ENCODE measurements around the gene HPD. TPM values are rescaled to one million over a fixed set of nuclear protein-coding genes. Genes with fewer than 3 reads are reported as not detected.

HPD gene
- polyA plus RNA-seq, 1 of the 3 experiments (the other 2 are of a cell fraction): 1.9 TPM

DNA sequence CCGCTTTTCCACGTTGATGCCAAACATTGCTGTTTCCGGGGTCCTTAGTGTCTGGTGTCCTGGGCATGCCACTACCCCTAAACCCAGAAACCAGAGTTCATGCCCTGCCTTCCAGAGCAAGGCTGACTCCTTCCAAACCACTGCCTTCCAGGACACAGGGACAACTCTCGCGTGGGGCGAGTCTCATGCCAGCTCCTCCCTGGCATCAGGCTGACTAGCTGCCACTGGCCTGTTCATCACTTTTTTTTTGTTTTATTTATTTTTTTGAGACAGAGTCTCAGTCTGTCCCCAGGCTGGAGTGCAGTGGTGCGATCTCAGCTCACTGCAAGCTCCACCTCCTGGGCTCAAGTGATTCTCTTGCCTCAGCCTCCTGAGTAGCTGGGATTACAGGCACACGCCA is 50.0 kb downstream of the HPD start:
- peaks cover 18% of the 10 kb centered on the region for H3F3A ChIP-seq (replicated peaks; ENCODE audit: insufficient read depth)
- H3K9me3 ChIP-seq: no peaks in the 10 kb centered on the region
- H3K36me3 ChIP-seq (replicated peaks in 1 of 2; ENCODE audit: control insufficient read depth in 1 of 2, insufficient read depth in 2 of 2, low read length in 1 of 2): peaks cover 29 to 40% of the 10 kb centered on the region in 2 experiments
- DNase-seq: no peak
- H3K79me2 ChIP-seq (ENCODE audit: insufficient read depth): peaks cover 92% of the 10 kb centered on the region
- POLR2A ChIA-PET: interaction anchor here (3.7 to 4.0 kb wide), 2 partner anchors 12 to 14 kb away, joined by 22 to 79 read pairs; partner anchors contain the start of gene RHOF
- H4K20me1 ChIP-seq (ENCODE audit: insufficient read depth): peaks cover 43% of the 10 kb centered on the region
- H2AFZ ChIP-seq (ENCODE audit: low read depth): no peak overlapping the region
- 97% methylated on average over 8 of the region's 8 CpGs for WGBS (ENCODE audit: low lambda C conversion rate)
- H3K27ac ChIP-seq (ENCODE audit: low read depth in 2 of 2, low read length in 1 of 2): no peak overlapping the region
- H3K4me3 ChIP-seq (ENCODE audit: low read depth in 2 of 2, low read length in 1 of 2): no peak overlapping the region
- H3K4me2 ChIP-seq: no peak overlapping the region
- TF ChIP-seq FOXJ3 (CRISPR knock-in tag; IDR thresholded peaks at IDR 0.05) (no peak), NFIC (IDR thresholded peaks at IDR 0.05; ENCODE audit: borderline replicate concordance) (no peak), JUND (IDR thresholded peaks at IDR 0.05) (no peak), MXI1 (IDR thresholded peaks at IDR 0.05; ENCODE audit: low read depth, low read length) (no peak), EP300 (IDR thresholded peaks at IDR 0.05; ENCODE audit: borderline replicate concordance in 1 of 2, low read depth in 1 of 2, low read length in 1 of 2) (no peak), YY1 (IDR thresholded peaks at IDR 0.05; ENCODE audit: low read depth) (no peak), EZH2phosphoT487 (IDR thresholded peaks at IDR 0.05; ENCODE audit: borderline replicate concordance, low read depth) (no peak), RCOR1 (IDR thresholded peaks at IDR 0.05; ENCODE audit: low read length) (no peak), FOXM1 (IDR thresholded peaks at IDR 0.05; ENCODE audit: low read depth) (no peak), RAD21 (IDR thresholded peaks at IDR 0.05; ENCODE audit: low read length) (no peak)
- TF ChIP-seq, protein P1, sequence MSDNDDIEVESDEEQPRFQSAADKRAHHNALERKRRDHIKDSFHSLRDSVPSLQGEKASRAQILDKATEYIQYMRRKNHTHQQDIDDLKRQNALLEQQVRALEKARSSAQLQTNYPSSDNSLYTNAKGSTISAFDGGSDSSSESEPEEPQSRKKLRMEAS (IDR thresholded peaks at IDR 0.05; ENCODE audit: low read depth): no peak
- TF ChIP-seq, protein P2, sequence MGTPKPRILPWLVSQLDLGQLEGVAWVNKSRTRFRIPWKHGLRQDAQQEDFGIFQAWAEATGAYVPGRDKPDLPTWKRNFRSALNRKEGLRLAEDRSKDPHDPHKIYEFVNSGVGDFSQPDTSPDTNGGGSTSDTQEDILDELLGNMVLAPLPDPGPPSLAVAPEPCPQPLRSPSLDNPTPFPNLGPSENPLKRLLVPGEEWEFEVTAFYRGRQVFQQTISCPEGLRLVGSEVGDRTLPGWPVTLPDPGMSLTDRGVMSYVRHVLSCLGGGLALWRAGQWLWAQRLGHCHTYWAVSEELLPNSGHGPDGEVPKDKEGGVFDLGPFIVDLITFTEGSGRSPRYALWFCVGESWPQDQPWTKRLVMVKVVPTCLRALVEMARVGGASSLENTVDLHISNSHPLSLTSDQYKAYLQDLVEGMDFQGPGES (IDR thresholded peaks at IDR 0.05; ENCODE audit: low read depth, low read length): no peak
- TF ChIP-seq, protein P3, sequence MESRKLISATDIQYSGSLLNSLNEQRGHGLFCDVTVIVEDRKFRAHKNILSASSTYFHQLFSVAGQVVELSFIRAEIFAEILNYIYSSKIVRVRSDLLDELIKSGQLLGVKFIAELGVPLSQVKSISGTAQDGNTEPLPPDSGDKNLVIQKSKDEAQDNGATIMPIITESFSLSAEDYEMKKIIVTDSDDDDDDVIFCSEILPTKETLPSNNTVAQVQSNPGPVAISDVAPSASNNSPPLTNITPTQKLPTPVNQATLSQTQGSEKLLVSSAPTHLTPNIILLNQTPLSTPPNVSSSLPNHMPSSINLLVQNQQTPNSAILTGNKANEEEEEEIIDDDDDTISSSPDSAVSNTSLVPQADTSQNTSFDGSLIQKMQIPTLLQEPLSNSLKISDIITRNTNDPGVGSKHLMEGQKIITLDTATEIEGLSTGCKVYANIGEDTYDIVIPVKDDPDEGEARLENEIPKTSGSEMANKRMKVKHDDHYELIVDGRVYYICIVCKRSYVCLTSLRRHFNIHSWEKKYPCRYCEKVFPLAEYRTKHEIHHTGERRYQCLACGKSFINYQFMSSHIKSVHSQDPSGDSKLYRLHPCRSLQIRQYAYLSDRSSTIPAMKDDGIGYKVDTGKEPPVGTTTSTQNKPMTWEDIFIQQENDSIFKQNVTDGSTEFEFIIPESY (IDR thresholded peaks at IDR 0.05; ENCODE audit: borderline replicate concordance, low read depth): no peak
- CTCF ChIA-PET: interaction anchor here (0.9 to 18.3 kb wide), 3 partner anchors 14 to 111 kb away, joined by 3 to 675 read pairs (median 5); partner anchors contain the start of gene RHOF
- H3K27me3 ChIP-seq (ENCODE audit: insufficient read depth): no peaks in the 10 kb centered on the region
- no peak overlapping the region for H3K9ac ChIP-seq
- no peaks in the 10 kb centered on the region for H3K9me2 ChIP-seq
- peaks cover 25 to 33% of the 10 kb centered on the region in 2 experiments; a peak in 2 of 4 replicates for H3K4me1 ChIP-seq (ENCODE audit: control insufficient read depth in 1 of 2, insufficient read depth in 2 of 2, low read depth in 1 of 2, low read length in 1 of 2)
